KMS-11 (cell line): ENCODE data around the gene NFAT5.

Experiments
- H2AFZ ChIP-seq: fragments of 200-600 bp; sonication (generic); 2 replicates; pipeline ENCODE4 v1.6.1; 2016; ENCODE audit warnings: antibody characterized with exemption, mixed run types, low read depth
- H3K27ac ChIP-seq: fragments of 200-600 bp; sonication (generic); 2 replicates; pipeline ENCODE4 v1.6.1; 2016; ENCODE audit warnings: mild to moderate bottlenecking, mixed run types
- H3K27me3 ChIP-seq: fragments of 200-600 bp; sonication (generic); 2 replicates; pipeline ENCODE4 v1.6.1; 2017; ENCODE audit warnings: mild to moderate bottlenecking, low read depth, mixed run types, moderate library complexity; ENCODE audit not compliant: insufficient read depth
- H3K36me3 ChIP-seq: fragments of 200-600 bp; sonication (generic); 2 replicates; pipeline ENCODE4 v1.6.1; 2017; ENCODE audit warnings: mild to moderate bottlenecking, mixed run types; ENCODE audit not compliant: insufficient read depth
- H3K4me1 ChIP-seq: fragments of 200-600 bp; sonication (generic); 2 replicates; pipeline ENCODE4 v1.6.1; 2016; ENCODE audit warnings: mild to moderate bottlenecking, low read depth, mixed run types; ENCODE audit not compliant: poor library complexity, severe bottlenecking
- H3K4me2 ChIP-seq: fragments of 200-600 bp; sonication (generic); 2 replicates; pipeline ENCODE4 v1.7.0; 2016; ENCODE audit warnings: mild to moderate bottlenecking, mixed run types
- H3K4me3 ChIP-seq: fragments of 200-600 bp; sonication (generic); IDR thresholded peaks from 2 replicates; pipeline ENCODE4 v1.6.1; 2017; ENCODE audit warnings: low read depth, low read length, mixed read lengths; ENCODE audit not compliant: insufficient read depth
- H3K79me2 ChIP-seq: fragments of 200-600 bp; sonication (generic); 2 replicates; pipeline ENCODE4 v1.6.1; 2016; ENCODE audit warnings: low read depth, mixed run types; ENCODE audit not compliant: insufficient read depth
- H3K9ac ChIP-seq: fragments of 200-600 bp; sonication (generic); 2 replicates; pipeline ENCODE4 v1.6.1; 2016; ENCODE audit warnings: mild to moderate bottlenecking, mixed run types
- H4K20me1 ChIP-seq: fragments of 200-600 bp; sonication (generic); 2 replicates; pipeline ENCODE4 v1.6.1; 2016; ENCODE audit warnings: mild to moderate bottlenecking, mixed run types; ENCODE audit not compliant: insufficient read depth
- CTCF ChIP-seq: fragments of 200-600 bp; sonication (generic); conservative IDR thresholded peaks from 2 replicates; pipeline ENCODE4 v1.6.1; 2017; ENCODE audit warnings: low read depth, mild to moderate bottlenecking, antibody characterized with exemption, low read length, moderate library complexity, mixed read lengths

The NFAT5 gene

GRCh38 chr16:69613378-69614154 is 47.8 kb downstream of the NFAT5 start:
- H3K4me2 ChIP-seq, result no peak overlapping the region
- H4K20me1 ChIP-seq, result no peaks in the 10 kb centered on the region

GRCh38 chr16:69615528-69615927 is 49.8 kb downstream of the NFAT5 start:
- Histone ChIP-seq H3K4me1 (peaks cover 6% of the 10 kb centered on the region), H4K20me1 (no peaks in the 10 kb centered on the region), H3K79me2 (peaks cover 4% of the 10 kb centered on the region; the same call in 1 of the 2 replicates), H3K27ac (no peak overlapping the region), H3K27me3 (no peaks in the 10 kb centered on the region), H3K9ac (no peak overlapping the region), H2AFZ (no peak overlapping the region), H3K4me3 (no peak overlapping the region), H3K4me2 (no peak overlapping the region), H3K36me3 (no peaks in the 10 kb centered on the region; the same call in 1 of the 2 replicates)
- TF ChIP-seq CTCF, result no peak

More at GRCh38 chr16:69613378-69614154, 47.8 kb downstream of the NFAT5 start:
- Histone ChIP-seq H3K36me3 (no peaks in the 10 kb centered on the region; the same call in 1 of the 2 replicates), H3K27me3 (no peaks in the 10 kb centered on the region), H3K27ac (no peak overlapping the region), H3K9ac (no peak overlapping the region), H2AFZ (no peak overlapping the region), H3K4me3 (no peak overlapping the region), H3K4me1 (no peaks in the 10 kb centered on the region), H3K79me2 (peaks cover 7% of the 10 kb centered on the region; the same call in 1 of the 2 replicates)
- no peak for TF ChIP-seq CTCF

GRCh38 chr16:69616082-69616481 is 50.3 kb downstream of the NFAT5 start:
- H2AFZ ChIP-seq, result no peak overlapping the region
- H3K4me2 ChIP-seq, result no peak overlapping the region
- no peak overlapping the region for H3K4me3 ChIP-seq
- TF ChIP-seq CTCF, result no peak
- H3K36me3 ChIP-seq, result no peaks in the 10 kb centered on the region; the same call in 1 of the 2 replicates
- H3K79me2 ChIP-seq, result peaks cover 4% of the 10 kb centered on the region; the same call in 1 of the 2 replicates
- H3K4me1 ChIP-seq, result peaks cover 6% of the 10 kb centered on the region
- no peaks in the 10 kb centered on the region for H3K27me3 ChIP-seq
- no peak overlapping the region for H3K9ac ChIP-seq
- H4K20me1 ChIP-seq, result no peaks in the 10 kb centered on the region
- H3K27ac ChIP-seq, result no peak overlapping the region

GRCh38 chr16:69618307-69618706 is 52.5 kb downstream of the NFAT5 start:
- Histone ChIP-seq H3K4me3 (no peak overlapping the region), H3K27ac (no peak overlapping the region), H3K9ac (no peak overlapping the region), H2AFZ (no peak overlapping the region), H3K4me2 (no peak overlapping the region), H3K36me3 (no peaks in the 10 kb centered on the region; the same call in 1 of the 2 replicates), H3K27me3 (no peaks in the 10 kb centered on the region), H3K79me2 (no peaks in the 10 kb centered on the region; the same call in 1 of the 2 replicates), H4K20me1 (no peaks in the 10 kb centered on the region), H3K4me1 (peaks cover 6% of the 10 kb centered on the region)
- no peak for TF ChIP-seq CTCF
